Pancreas (tissue), 10 donors: ENCODE results near the gene TRMT11. TPM values are rescaled to one million over a fixed set of nuclear protein-coding genes. Genes with fewer than 3 reads are reported as not detected.
"Not testable (repeated sequence)": the region's sequence is repeated elsewhere in the genome, so short reads cannot be mapped to it uniquely, and the experiment has no call there.

Experiments used
- ATAC-seq, 4 donors: fragments of 200-7000 bp; cut with Tn5 transposase; one replicate each; pipeline versions ENCODE4 v1.8.0 to v1.9.1; 2020; ENCODE audit warnings: mild to moderate bottlenecking in 4 of 4, moderate library complexity in 4 of 4
- DNase-seq, 6 donors: peaks; one replicate each; pipeline ENCODE4 v3.0.0-alpha.2; 2020
- FAIRE-seq: peaks from 2 replicates; lab custom pipeline; 2012; peaks lifted over from hg19 to GRCh38; lab: Jason Lieb, UNC
- H3K27ac ChIP-seq, 4 donors: fragments of 200-600 bp; sonication (generic); 1 replicate in 3 of 4; 2 replicates in 1 of 4; pipeline versions ENCODE4 v1.5.0 to v1.8.0; 2020
- H3K27me3 ChIP-seq, 4 donors: fragments of 200-600 bp; one replicate each; pipeline ENCODE4 v1.8.0; 2021
- H3K36me3 ChIP-seq, 3 donors: fragments of 200-600 bp; sonication (generic) in 1 of 3; one replicate each; pipeline versions ENCODE4 v1.5.0 to v1.8.0; 2020 to 2021
- H3K4me1 ChIP-seq, 3 donors: fragments of 200-600 bp; one replicate each; pipeline ENCODE4 v1.8.0; 2021
- H3K4me3 ChIP-seq, 4 donors: fragments of 200-600 bp; sonication (generic) in 2 of 4; one replicate each; pipeline versions ENCODE4 v1.5.0 to v1.8.0; 2020 to 2021
- H3K9me3 ChIP-seq, 4 donors: fragments of 200-600 bp; one replicate each; pipeline ENCODE4 v1.8.0; 2021
- WGBS, 2 donors: extraction: QIAGEN DNeasy Blood & Tissue Kit; methylation state at CpG; one replicate each; pipeline ENCODE4 v1.1.7; 2013; 5-methylcytosine and 5-hydroxymethylcytosine counted together
- intact Hi-C, 3 donors: fragments of 100-400 bp; cut with DNase I; formaldehyde crosslinking; loops; one replicate each; pipeline versions ENCODE4 v1.11.1 to v1.14.2; 2022
- polyA plus RNA-seq, 2 donors: library from polyadenylated mRNA; stranded (reverse); fragments of 200-250 nt; gene quantifications; one replicate each; pipeline ENCODE4 v1.2.3, GENCODE V29; 2013
- total RNA-seq, 6 donors: library from RNA; stranded (reverse); fragmentation: NEBNext Ultra II Directional in 4 of 6; extraction: Animal tissue kit (Norgen Biotek cat#: 25700) in 4 of 6; gene quantifications; one replicate each; pipeline versions ENCODE4 v1.2.1 to v1.2.4, GENCODE V29; 2021 to 2023
- TF ChIP-seq, protein P1 (sequence below), 4 donors: fragments of 200-600 bp; sonication (generic) in 3 of 4; IDR thresholded peaks; one replicate each; pipeline versions ENCODE4 v1.5.0 to v1.8.0; 2021; ENCODE audit warnings: antibody characterized with exemption in 4 of 4
- donor health status: healthy with polysubstance abuse.
- donor health status: DM: no; HTN: no; CAD: no; lungs with moderate emphysema.
- donor health status: DM: no; HTN: no; CAD: no.
- donor health status: control.
- donor health status: control.
- donor health status: Bipolar disorder and iron deficiency.
- donor health status: DM: yes; HTN: yes; CAD: no.
- donor health status: DM: no; HTN: no; CAD: no.
- donor health status: DM: no; HTN: no; CAD: no.
- donor health status: DM: yes; HTN: yes; CAD: no.

Gene TRMT11
- total and polyA plus RNA-seq, 8 donors: 6.1 to 11.6 (median 10.7) TPM

GRCh38 chr6:125945378-125946141 lies 40.8 kb upstream of the TRMT11 start:
- no peaks in the 10 kb centered on the region for H3K9me3 ChIP-seq
- H3K4me1 ChIP-seq: peaks cover 20 to 56% (median 46%) of the 10 kb centered on the region in 3 donors
- TF ChIP-seq, protein P1, sequence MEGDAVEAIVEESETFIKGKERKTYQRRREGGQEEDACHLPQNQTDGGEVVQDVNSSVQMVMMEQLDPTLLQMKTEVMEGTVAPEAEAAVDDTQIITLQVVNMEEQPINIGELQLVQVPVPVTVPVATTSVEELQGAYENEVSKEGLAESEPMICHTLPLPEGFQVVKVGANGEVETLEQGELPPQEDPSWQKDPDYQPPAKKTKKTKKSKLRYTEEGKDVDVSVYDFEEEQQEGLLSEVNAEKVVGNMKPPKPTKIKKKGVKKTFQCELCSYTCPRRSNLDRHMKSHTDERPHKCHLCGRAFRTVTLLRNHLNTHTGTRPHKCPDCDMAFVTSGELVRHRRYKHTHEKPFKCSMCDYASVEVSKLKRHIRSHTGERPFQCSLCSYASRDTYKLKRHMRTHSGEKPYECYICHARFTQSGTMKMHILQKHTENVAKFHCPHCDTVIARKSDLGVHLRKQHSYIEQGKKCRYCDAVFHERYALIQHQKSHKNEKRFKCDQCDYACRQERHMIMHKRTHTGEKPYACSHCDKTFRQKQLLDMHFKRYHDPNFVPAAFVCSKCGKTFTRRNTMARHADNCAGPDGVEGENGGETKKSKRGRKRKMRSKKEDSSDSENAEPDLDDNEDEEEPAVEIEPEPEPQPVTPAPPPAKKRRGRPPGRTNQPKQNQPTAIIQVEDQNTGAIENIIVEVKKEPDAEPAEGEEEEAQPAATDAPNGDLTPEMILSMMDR (IDR thresholded peaks at IDR 0.05): no peak
- no peak overlapping the region for H3K4me3 ChIP-seq
- DNase-seq: no peak
- H3K36me3 ChIP-seq: no peaks in the 10 kb centered on the region
- no peaks in the 10 kb centered on the region for H3K27me3 ChIP-seq
- FAIRE-seq: no peak
- ATAC-seq: peak in 3 of 4 donors; percentile 16 to 21 (median 19)
- WGBS, 2 donors: 69 to 70% methylated on average over 1 of the region's 1 CpG
- peak overlapping the region in 3 of 4 donors; percentile 36 to 95 (median 91) for H3K27ac ChIP-seq
- intact Hi-C loops: no loop called here

GRCh38 chr6:125947615-125948014 lies 38.7 kb upstream of the TRMT11 start:
- TF ChIP-seq, protein P1 (IDR thresholded peaks at IDR 0.05): no peak
- peaks cover 20 to 42% (median 38%) of the 10 kb centered on the region in 3 donors for H3K4me1 ChIP-seq
- no peak for FAIRE-seq
- ATAC-seq: no peak
- intact Hi-C loops: no loop called here
- DNase-seq: no peak
- H3K36me3 ChIP-seq: no peaks in the 10 kb centered on the region
- peak overlapping the region in 1 of 4 donors; percentile 91 for H3K27ac ChIP-seq
- 89% methylated on average over 2 of the region's 2 CpGs for WGBS, 2 donors
- H3K27me3 ChIP-seq: no peaks in the 10 kb centered on the region
- no peak overlapping the region for H3K4me3 ChIP-seq
- no peaks in the 10 kb centered on the region for H3K9me3 ChIP-seq

DNA sequence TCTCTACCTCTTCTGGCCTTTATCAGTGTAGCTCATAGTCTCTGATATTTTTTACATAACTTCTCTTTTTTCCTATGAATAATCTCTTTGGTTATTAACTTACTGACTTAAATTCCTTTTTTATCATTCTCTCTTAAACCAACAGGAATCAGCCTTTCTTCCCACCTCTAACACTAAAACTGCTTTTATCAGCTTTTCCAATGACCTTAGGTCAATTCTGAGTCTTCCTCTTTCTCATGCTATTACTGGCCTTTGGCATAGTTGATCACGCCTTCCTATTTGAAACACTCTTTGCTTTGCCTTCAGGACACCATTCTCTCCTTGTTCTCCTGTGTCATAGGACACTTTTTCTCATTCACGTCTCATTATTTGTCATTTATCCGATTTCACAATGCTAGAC lies 37.9 kb upstream of the TRMT11 start:
- ATAC-seq: no peak

GRCh38 chr6:125949069-125949468 lies 37.3 kb upstream of the TRMT11 start:
- ATAC-seq: no peak
- Histone ChIP-seq H3K27ac (no peak overlapping the region), H3K9me3 (no peaks in the 10 kb centered on the region), H3K27me3 (no peaks in the 10 kb centered on the region), H3K4me3 (no peak overlapping the region), H3K36me3 (no peaks in the 10 kb centered on the region), H3K4me1 (peaks cover 13 to 27% (median 23%) of the 10 kb centered on the region in 3 donors)
- intact Hi-C loops: no loop called here
- FAIRE-seq: no peak
- DNase-seq: no peak
- 85 to 91% methylated on average over 2 of the region's 2 CpGs for WGBS, 2 donors
- TF ChIP-seq, protein P1 (IDR thresholded peaks at IDR 0.05): no peak

More for the DNA sequence above, 37.9 kb upstream of the TRMT11 start:
- no peaks in the 10 kb centered on the region for H3K9me3 ChIP-seq
- no peak overlapping the region for H3K4me3 ChIP-seq
- WGBS, 2 donors: 84 to 87% methylated on average over 3 of the region's 3 CpGs
- FAIRE-seq (no peak), DNase-seq (no peak)
- intact Hi-C loops: no loop called here
- no peaks in the 10 kb centered on the region for H3K36me3 ChIP-seq
- H3K4me1 ChIP-seq: peaks cover 18 to 33% (median 29%) of the 10 kb centered on the region in 3 donors
- no peaks in the 10 kb centered on the region for H3K27me3 ChIP-seq
- TF ChIP-seq, protein P1 (IDR thresholded peaks at IDR 0.05): no peak
- no peak overlapping the region for H3K27ac ChIP-seq

- DNase-seq (no peak), FAIRE-seq (no peak), ATAC-seq (no peak)
- Histone ChIP-seq H3K27me3 (no peaks in the 10 kb centered on the region), H3K4me1 (peaks cover 5 to 18% (median 12%) of the 10 kb centered on the region in 3 donors), H3K36me3 (no peaks in the 10 kb centered on the region), H3K27ac (no peak overlapping the region), H3K9me3 (no peaks in the 10 kb centered on the region), H3K4me3 (no peak overlapping the region)
- 80 to 85% methylated on average over 6 of the region's 6 CpGs for WGBS, 2 donors
- TF ChIP-seq, protein P1 (IDR thresholded peaks at IDR 0.05): no peak
- intact Hi-C loops: loop anchor here in 1 of 3 donors (10.0 kb wide), 1 partner anchor 165 kb away; no protein-coding TSS in a partner anchor
Observed at GRCh38 chr6:125950293-125950692, 36.0 kb upstream of the TRMT11 start.

DNA sequence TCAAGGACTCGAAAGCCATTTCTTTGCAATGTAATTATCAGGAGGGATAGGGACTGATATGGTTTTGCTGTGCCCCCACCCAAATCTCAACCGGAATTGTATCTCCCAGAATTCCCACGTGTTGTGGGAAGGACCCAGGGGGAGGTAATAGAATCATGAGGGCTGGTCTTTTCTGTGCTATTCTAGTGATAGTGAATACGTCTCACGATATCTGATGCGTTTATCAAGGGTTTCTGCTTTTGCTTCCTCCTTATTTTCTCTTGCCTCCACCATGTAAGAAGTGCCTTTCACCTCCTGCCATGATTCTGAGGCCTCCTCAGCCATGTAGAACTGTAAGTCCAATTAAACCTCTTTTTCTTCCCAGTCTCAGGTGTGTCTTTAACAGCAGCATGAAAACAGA lies 35.6 kb upstream of the TRMT11 start:
- intact Hi-C loops: loop anchor here in 1 of 3 donors (10.0 kb wide), 1 partner anchor 166 kb away; no protein-coding TSS in a partner anchor
- H3K4me1 ChIP-seq: peaks cover 3 to 13% (median 8%) of the 10 kb centered on the region in 3 donors
- H3K4me3 ChIP-seq, H3K27ac ChIP-seq, H3K36me3 ChIP-seq, FAIRE-seq, DNase-seq, H3K27me3 ChIP-seq, ATAC-seq, H3K9me3 ChIP-seq: not testable (repeated sequence)
- 72 to 82% methylated on average over 6 of the region's 6 CpGs for WGBS, 2 donors
